ENCODE results near the gene SGMS2.

Gene SGMS2

GRCh38 chr4:107891299-107891698, 66.6 kb downstream of the SGMS2 start (continued):
- TF ChIP-seq ZNF239 (tag by site-specific recombination; IDR thresholded peaks at IDR 0.05) (no peak), ZNF768 (tag by site-specific recombination; IDR thresholded peaks at IDR 0.05) (no peak), ZNF660 (tag by site-specific recombination; IDR thresholded peaks at IDR 0.05) (no peak), GLI2 (tag by site-specific recombination; IDR thresholded peaks at IDR 0.05; ENCODE audit: borderline replicate concordance, low read depth) (no peak), WT1 (tag by site-specific recombination; IDR thresholded peaks at IDR 0.05) (no peak), ZNF596 (tag by site-specific recombination; IDR thresholded peaks at IDR 0.05) (no peak), ZFHX2 (tag by site-specific recombination; conservative IDR thresholded peaks at IDR 0.05) (no peak), ZNF560 (tag by site-specific recombination; IDR thresholded peaks at IDR 0.05; ENCODE audit: borderline replicate concordance) (no peak), SCRT2 (tag by site-specific recombination; IDR thresholded peaks at IDR 0.05) (no peak)

- no peaks in the 10 kb centered on the region for H3K9me3 ChIP-seq (ENCODE audit: control insufficient read depth, insufficient read depth, low read depth, low read length)
- POLR2A ChIA-PET: no interaction called here
- TF ChIP-seq KLF10 (tag by site-specific recombination; IDR thresholded peaks at IDR 0.05) (no peak), ZNF777 (tag by site-specific recombination; IDR thresholded peaks at IDR 0.05; ENCODE audit: borderline replicate concordance) (no peak), KLF17 (tag by site-specific recombination; IDR thresholded peaks at IDR 0.05) (no peak), ZNF132 (tag by site-specific recombination; IDR thresholded peaks at IDR 0.05; ENCODE audit: borderline replicate concordance) (no peak), FEZF1 (tag by site-specific recombination; IDR thresholded peaks at IDR 0.05) (no peak), ZNF626 (tag by site-specific recombination; IDR thresholded peaks at IDR 0.05) (no peak), ZNF155 (tag by site-specific recombination; IDR thresholded peaks at IDR 0.05) (no peak), SETDB1 (IDR thresholded peaks at IDR 0.05; ENCODE audit: insufficient read length, low read length) (no peak), KLF9 (tag by site-specific recombination; IDR thresholded peaks at IDR 0.05; ENCODE audit: low read depth) (no peak), HOXD13 (CRISPR knock-in tag; IDR thresholded peaks at IDR 0.05; ENCODE audit: borderline replicate concordance) (no peak), ZBTB8A (tag by site-specific recombination; IDR thresholded peaks at IDR 0.05) (no peak), ZNF654 (tag by site-specific recombination; IDR thresholded peaks at IDR 0.05; ENCODE audit: low read depth) (no peak), HOXA7 (CRISPR knock-in tag; IDR thresholded peaks at IDR 0.05; ENCODE audit: borderline replicate concordance) (no peak), ZNF2 (tag by site-specific recombination; IDR thresholded peaks at IDR 0.05) (no peak), ZNF416 (tag by site-specific recombination; IDR thresholded peaks at IDR 0.05) (no peak), ZNF350 (tag by site-specific recombination; IDR thresholded peaks at IDR 0.05) (no peak), ZFP3 (tag by site-specific recombination; IDR thresholded peaks at IDR 0.05; ENCODE audit: low read depth) (no peak), KLF8 (tag by site-specific recombination; IDR thresholded peaks at IDR 0.05) (no peak), ZNF398 (tag by site-specific recombination; IDR thresholded peaks at IDR 0.05) (no peak), ZNF600 (tag by site-specific recombination; IDR thresholded peaks at IDR 0.05) (no peak)
- H3K4me1 ChIP-seq (ENCODE audit: control insufficient read depth, insufficient read depth, low read length): no peaks in the 10 kb centered on the region
- CTCF ChIA-PET: interaction anchor here (0.6 to 0.8 kb wide), 2 partner anchors 19 to 66 kb away, joined by 3 to 4 read pairs; no protein-coding TSS in a partner anchor
- H3K27ac ChIP-seq (ENCODE audit: extremely low read depth, low read depth, low read length): no peak overlapping the region
- no peak overlapping the region for H3K4me3 ChIP-seq (ENCODE audit: low read depth, low read length)
- no peaks in the 10 kb centered on the region for H3K36me3 ChIP-seq (ENCODE audit: control insufficient read depth in 2 of 2, insufficient read depth in 1 of 2, low read length in 2 of 2)
Measured at GRCh38 chr4:107893171-107894137, 68.7 kb downstream of the SGMS2 start.

All from HEK293 (cell line).